Measurements from ENCODE around the gene SEPTIN3.

- TF ChIP-seq, protein P1, sequence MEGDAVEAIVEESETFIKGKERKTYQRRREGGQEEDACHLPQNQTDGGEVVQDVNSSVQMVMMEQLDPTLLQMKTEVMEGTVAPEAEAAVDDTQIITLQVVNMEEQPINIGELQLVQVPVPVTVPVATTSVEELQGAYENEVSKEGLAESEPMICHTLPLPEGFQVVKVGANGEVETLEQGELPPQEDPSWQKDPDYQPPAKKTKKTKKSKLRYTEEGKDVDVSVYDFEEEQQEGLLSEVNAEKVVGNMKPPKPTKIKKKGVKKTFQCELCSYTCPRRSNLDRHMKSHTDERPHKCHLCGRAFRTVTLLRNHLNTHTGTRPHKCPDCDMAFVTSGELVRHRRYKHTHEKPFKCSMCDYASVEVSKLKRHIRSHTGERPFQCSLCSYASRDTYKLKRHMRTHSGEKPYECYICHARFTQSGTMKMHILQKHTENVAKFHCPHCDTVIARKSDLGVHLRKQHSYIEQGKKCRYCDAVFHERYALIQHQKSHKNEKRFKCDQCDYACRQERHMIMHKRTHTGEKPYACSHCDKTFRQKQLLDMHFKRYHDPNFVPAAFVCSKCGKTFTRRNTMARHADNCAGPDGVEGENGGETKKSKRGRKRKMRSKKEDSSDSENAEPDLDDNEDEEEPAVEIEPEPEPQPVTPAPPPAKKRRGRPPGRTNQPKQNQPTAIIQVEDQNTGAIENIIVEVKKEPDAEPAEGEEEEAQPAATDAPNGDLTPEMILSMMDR (conservative IDR thresholded peaks at IDR 0.05; ENCODE audit: low read depth, low read length): no peak
- no peak for TF ChIP-seq EZH2 (IDR thresholded peaks at IDR 0.05; ENCODE audit: borderline replicate concordance, low read depth, low read length, poor library complexity, severe bottlenecking)
Measured at GRCh38 chr22:41932353-41932752, 36.9 kb upstream of the SEPTIN3 start.

Measured in A673 (cell line).